Measurements from ENCODE around the gene TRIM46.

The TRIM46 gene, protein sequence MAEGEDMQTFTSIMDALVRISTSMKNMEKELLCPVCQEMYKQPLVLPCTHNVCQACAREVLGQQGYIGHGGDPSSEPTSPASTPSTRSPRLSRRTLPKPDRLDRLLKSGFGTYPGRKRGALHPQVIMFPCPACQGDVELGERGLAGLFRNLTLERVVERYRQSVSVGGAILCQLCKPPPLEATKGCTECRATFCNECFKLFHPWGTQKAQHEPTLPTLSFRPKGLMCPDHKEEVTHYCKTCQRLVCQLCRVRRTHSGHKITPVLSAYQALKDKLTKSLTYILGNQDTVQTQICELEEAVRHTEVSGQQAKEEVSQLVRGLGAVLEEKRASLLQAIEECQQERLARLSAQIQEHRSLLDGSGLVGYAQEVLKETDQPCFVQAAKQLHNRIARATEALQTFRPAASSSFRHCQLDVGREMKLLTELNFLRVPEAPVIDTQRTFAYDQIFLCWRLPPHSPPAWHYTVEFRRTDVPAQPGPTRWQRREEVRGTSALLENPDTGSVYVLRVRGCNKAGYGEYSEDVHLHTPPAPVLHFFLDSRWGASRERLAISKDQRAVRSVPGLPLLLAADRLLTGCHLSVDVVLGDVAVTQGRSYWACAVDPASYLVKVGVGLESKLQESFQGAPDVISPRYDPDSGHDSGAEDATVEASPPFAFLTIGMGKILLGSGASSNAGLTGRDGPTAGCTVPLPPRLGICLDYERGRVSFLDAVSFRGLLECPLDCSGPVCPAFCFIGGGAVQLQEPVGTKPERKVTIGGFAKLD

DNA sequence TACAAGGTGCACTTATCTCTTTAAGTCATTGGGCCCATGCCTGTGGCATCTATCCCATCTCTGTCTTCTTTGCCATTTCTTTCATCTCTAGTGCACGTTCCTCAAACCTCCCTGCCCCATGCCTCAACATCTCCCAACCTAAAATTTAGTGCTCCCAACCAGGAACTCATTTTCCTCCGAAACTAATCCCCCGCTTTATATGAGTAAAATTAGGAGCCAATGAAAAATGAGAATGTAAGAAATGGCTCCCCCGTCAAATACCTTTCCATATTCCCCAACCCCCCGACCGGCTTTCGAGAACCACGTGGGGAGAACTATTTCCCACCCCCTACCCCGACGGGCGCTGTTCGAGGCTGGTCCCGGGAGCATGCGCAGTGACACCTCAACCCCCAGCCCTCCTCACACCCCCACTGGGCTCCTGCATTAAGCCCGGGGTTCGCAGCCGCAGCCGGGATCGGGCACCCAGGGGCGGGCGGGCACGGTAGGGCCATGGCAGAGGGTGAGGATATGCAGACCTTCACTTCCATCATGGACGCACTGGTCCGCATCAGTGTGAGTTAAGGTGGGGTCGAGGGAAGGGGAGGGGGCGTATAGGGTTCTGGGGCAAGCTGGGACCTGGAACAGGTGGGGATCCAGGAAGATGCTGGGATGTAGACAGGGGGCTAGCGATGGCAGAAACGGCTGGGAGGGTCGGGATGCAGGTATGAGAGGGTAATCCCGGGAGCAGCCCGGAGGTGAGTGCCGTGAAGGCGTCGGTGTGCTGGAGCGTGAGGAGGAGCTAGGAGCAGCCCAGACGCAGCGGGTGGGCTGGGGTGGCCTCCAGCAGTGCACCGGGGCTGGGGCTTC, at the start of gene TRIM46:
Gene TRIM46, plus strand, starts transcription at position 372 of the 846 bp plus-strand sequence. Its CDS starts 118 bp downstream, at position 490.
- Histone ChIP-seq H3K9ac (ENCODE audit: low read length) (peak within 1 kb of the TSS; percentile 96), H3K9me3 (ENCODE audit: control insufficient read depth, low read length) (no peaks in the 10 kb centered on the region), H3K36me3 (ENCODE audit: control insufficient read depth, insufficient read depth, low read length, severe bottlenecking) (peaks cover 20% of the 10 kb centered on the region), H3K27me3 (replicated peaks; ENCODE audit: control insufficient read depth, insufficient read depth, low read length) (no peaks in the 10 kb centered on the region), H3K4me3 (ENCODE audit: low read length) (peak within 1 kb of the TSS; percentile 96), H3K4me1 (ENCODE audit: control insufficient read depth, insufficient read depth, low read length) (peaks cover 17% of the 10 kb centered on the region)
- DNase-seq (ENCODE audit: low read depth) = peak; percentile 78

DNA sequence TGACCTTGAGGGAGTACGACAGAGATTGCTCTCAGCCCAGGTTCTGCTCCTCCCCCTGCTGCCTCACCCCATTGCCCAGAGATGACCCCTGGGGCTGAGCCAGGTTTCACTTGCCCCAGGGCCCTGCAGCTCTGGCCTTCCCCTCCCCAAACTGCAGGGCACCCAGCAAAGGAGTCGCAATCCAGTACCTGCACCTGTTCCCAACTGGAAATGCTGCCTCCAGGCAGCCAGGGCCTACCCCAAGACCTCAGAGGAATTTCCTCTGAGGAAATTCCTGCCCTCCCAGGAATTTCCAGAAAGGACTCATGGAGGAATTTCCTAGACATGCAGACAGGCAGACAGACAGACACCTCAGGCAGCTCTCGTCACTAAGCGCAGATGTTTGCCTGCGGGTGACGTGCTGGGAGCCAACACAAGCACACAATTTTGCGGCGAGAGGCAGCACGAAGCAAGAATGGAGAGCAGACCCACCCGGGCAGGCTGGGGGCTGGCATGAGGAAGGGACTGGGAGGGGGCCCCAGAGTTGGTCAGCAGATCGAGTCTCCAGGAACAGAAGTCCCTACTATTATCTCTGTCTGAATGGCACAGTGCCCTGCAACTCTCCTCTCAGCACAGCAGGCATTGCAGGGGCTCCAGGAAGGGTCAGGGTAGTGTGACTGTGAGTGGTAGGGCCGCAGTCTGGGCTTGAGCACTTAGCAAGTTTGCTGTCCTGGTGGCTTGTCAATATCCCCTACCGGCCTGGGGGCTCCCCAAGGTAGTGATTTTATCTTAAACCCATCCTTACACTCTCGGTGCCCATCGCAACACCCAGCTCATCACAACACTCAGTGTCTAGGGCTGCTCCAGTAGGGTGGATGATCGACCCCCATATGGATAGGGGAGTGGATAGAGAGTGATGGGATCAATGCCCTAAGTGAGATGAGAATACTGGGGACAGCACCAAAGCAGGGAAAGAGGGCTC, 48.9 kb upstream of the TRIM46 start:
- Histone ChIP-seq H3K4me1 (ENCODE audit: control insufficient read depth, insufficient read depth, low read length) (peaks cover 36% of the 10 kb centered on the region), H3K27me3 (replicated peaks; ENCODE audit: control insufficient read depth, insufficient read depth, low read length) (peaks cover 54% of the 10 kb centered on the region), H3K36me3 (ENCODE audit: control insufficient read depth, insufficient read depth, low read length, severe bottlenecking) (no peaks in the 10 kb centered on the region), H3K9me3 (ENCODE audit: control insufficient read depth, low read length) (no peaks in the 10 kb centered on the region), H3K9ac (ENCODE audit: low read length) (no peak overlapping the region), H3K4me3 (ENCODE audit: low read length) (no peak overlapping the region)
- no peak for DNase-seq (ENCODE audit: low read depth)

DNA sequence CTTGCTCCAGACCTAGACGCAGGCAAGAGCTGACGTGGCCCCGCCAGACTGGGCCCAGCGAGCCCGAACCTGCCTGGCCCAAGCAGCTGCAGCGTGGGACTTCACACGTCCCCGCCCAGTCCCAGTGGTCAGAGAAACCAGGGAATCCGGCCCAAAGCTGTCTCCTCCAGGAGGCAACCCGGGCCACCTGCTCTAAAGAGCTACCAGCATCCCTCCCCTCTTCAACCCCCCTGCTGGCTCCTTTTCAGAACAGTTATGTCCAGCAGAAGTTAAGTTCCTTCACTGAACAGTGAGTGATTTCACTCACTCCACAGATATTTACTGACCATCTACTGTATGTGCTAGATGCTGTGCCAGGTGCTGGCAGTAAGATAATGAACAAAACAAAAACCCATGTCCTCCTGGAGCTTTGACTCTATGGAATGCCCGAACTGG, 48.1 kb upstream of the TRIM46 start:
- DNase-seq (ENCODE audit: low read depth) = no peak
- Histone ChIP-seq H3K4me3 (ENCODE audit: low read length) (no peak overlapping the region), H3K9ac (ENCODE audit: low read length) (no peak overlapping the region), H3K4me1 (ENCODE audit: control insufficient read depth, insufficient read depth, low read length) (peaks cover 39% of the 10 kb centered on the region), H3K36me3 (ENCODE audit: control insufficient read depth, insufficient read depth, low read length, severe bottlenecking) (no peaks in the 10 kb centered on the region), H3K9me3 (ENCODE audit: control insufficient read depth, low read length) (no peaks in the 10 kb centered on the region), H3K27me3 (replicated peaks; ENCODE audit: control insufficient read depth, insufficient read depth, low read length) (peaks cover 50% of the 10 kb centered on the region)

DNA sequence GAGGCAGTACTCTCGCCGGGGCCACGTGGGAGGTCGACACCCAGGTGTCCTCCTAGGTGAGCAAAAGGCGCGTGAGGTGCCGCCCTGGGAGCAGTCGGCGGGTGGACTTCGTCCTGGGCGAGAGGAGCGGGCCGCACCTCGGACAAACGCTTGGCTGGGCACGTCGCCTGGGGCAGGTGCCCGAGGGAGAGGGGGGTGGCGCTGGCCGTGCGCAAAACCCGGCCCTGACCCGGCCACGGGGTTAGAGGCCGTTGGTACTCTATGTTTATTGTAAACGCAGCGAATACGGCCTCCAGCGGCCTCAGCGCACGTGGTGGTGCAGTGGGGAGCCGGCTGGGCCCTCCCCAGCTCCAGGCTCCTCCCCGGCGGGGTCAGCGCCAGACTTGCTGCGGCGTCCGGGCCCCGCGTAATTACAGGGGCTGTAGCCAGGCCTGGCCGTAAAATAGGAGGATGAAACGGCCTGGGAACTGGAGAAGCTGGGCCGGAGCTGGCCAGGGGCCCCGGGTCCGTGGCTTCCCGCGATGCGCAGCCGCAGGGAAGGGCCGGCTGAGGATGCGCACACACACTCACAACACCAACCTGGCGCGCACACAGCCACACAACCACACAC, 47.6 kb upstream of the TRIM46 start:
- Histone ChIP-seq H3K9me3 (ENCODE audit: control insufficient read depth, low read length) (no peaks in the 10 kb centered on the region), H3K27me3 (replicated peaks; ENCODE audit: control insufficient read depth, insufficient read depth, low read length) (peaks cover 46% of the 10 kb centered on the region), H3K9ac (ENCODE audit: low read length) (no peak overlapping the region), H3K4me1 (ENCODE audit: control insufficient read depth, insufficient read depth, low read length) (peaks cover 39% of the 10 kb centered on the region), H3K4me3 (ENCODE audit: low read length) (peak overlapping the region; percentile 81), H3K36me3 (ENCODE audit: control insufficient read depth, insufficient read depth, low read length, severe bottlenecking) (peaks cover 2% of the 10 kb centered on the region)
- DNase-seq (ENCODE audit: low read depth) = peak; percentile 28

DNA sequence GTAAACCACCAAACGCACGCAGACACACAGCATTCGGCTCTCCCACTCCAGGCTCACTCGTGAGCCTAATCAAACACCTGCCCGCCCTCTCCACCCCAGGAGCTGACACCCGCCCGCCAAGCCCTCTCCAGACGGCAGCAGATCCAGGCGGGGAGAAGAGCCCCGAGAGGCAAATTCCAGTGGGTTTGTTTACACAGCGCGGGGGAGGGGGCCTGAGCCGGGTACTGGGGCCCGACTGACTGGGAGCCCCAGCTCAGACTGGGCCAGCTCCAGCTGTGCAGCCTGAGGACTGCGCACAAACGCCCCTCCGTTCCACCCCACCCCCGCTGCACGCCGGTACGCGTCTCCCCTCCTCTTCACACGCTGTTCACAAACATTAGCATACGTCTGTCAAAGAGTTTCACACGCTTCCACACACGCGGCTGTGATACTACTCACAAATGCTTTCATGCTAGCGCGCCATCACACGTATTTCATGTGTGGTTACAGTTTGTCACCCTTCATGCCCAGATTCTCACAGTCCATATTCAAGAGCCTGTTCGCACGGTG, 47.0 kb upstream of the TRIM46 start:
- H3K9me3 ChIP-seq (ENCODE audit: control insufficient read depth, low read length) = no peaks in the 10 kb centered on the region
- peak overlapping the region; percentile 81 for H3K4me3 ChIP-seq (ENCODE audit: low read length)
- H3K9ac ChIP-seq (ENCODE audit: low read length) = peak overlapping the region; percentile 33
- H3K4me1 ChIP-seq (ENCODE audit: control insufficient read depth, insufficient read depth, low read length) = peaks cover 39% of the 10 kb centered on the region
- peaks cover 42% of the 10 kb centered on the region for H3K27me3 ChIP-seq (replicated peaks; ENCODE audit: control insufficient read depth, insufficient read depth, low read length)
- H3K36me3 ChIP-seq (ENCODE audit: control insufficient read depth, insufficient read depth, low read length, severe bottlenecking) = peaks cover 8% of the 10 kb centered on the region
- peak; percentile 54 for DNase-seq (ENCODE audit: low read depth)

DNA sequence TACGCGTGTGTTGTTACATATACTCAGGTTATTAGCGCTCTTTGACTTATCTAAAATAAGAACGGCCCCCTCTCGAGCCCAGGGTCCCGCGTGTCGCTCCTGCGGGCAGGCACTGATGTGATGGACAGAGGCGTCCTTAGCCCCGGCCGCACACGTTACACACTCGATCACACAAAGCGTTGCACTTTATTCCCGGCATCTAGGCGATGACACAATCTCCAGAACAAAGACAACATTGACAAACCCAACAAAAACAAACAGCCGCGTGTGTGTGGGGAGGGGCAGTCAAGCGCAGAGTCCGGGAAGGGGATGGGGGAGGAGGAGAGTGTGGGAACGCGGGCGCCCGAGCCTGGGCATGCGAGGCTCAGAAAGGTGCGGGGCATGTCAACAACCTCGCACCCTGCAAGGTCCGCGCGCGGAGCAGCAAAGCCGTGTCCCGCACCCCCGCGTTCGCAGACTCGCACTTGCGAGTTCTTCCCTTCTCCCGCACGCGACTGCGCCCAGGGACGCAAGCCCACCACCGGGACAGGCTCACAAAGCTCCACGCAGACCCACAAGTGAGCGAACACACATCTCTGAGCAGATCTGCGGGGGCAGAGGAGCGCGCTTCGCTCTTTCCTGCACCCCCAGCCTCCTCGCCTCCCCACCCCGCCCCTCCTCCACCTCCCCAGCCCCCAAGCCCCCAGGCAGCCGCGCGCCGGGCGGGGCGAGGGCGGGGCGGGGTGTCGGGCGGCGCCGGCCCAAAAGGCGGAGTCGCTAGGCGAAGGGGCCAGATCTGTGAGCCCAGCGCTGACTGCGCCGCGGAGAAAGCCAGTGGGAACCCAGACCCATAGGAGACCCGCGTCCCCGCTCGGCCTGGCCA, 46.3 kb upstream of the TRIM46 start, which contains the start of gene EFNA1:
Gene EFNA1, plus strand, starts transcription at position 772 of the 862 bp plus-strand sequence. CDS start 102 bp downstream, outside the sequence.
- H3K4me1 ChIP-seq (ENCODE audit: control insufficient read depth, insufficient read depth, low read length) = peaks cover 39% of the 10 kb centered on the region
- H3K9me3 ChIP-seq (ENCODE audit: control insufficient read depth, low read length) = no peaks in the 10 kb centered on the region
- H3K27me3 ChIP-seq (replicated peaks; ENCODE audit: control insufficient read depth, insufficient read depth, low read length) = peaks cover 40% of the 10 kb centered on the region
- DNase-seq (ENCODE audit: low read depth) = peak; percentile 76
- peak within 1 kb of the TSS; percentile 87 for H3K9ac ChIP-seq (ENCODE audit: low read length)
- H3K4me3 ChIP-seq (ENCODE audit: low read length) = peak within 1 kb of the TSS; percentile 81
- H3K36me3 ChIP-seq (ENCODE audit: control insufficient read depth, insufficient read depth, low read length, severe bottlenecking) = peaks cover 8% of the 10 kb centered on the region

DNA sequence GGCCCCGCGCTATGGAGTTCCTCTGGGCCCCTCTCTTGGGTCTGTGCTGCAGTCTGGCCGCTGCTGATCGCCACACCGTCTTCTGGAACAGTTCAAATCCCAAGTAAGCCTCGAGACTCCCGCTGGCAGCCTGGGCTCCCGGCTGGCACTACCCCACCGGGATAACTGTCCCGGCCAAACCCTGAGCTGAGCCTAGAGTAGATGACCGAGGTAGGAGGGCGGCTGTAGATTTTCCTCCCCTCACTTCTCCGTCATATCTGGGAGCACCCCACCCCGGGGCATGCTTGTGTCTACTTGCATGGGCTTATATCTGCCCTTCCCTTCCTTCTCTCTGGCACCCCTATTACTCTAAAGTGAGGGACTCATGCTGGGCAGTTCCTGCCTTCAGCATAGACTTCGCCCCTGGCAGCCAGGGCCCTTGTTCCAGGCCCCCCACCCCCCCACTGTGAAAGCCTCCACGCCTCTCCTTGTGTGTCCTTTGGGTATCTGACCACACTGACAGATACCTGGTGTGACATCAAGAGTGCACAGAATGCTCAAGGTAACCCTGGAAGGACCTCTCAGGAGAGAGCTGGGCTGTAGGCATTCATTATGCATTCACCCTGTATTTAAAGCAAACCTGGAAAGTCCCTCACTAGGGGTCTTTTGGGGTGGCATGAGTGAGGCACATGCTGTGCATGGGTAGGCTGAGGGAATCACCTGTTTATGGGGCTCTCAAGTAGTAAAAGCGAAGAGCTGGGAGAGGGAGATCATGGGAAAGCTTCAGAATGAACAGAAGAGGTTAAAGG, 45.5 kb upstream of the TRIM46 start:
- no peak for DNase-seq (ENCODE audit: low read depth)

DNA sequence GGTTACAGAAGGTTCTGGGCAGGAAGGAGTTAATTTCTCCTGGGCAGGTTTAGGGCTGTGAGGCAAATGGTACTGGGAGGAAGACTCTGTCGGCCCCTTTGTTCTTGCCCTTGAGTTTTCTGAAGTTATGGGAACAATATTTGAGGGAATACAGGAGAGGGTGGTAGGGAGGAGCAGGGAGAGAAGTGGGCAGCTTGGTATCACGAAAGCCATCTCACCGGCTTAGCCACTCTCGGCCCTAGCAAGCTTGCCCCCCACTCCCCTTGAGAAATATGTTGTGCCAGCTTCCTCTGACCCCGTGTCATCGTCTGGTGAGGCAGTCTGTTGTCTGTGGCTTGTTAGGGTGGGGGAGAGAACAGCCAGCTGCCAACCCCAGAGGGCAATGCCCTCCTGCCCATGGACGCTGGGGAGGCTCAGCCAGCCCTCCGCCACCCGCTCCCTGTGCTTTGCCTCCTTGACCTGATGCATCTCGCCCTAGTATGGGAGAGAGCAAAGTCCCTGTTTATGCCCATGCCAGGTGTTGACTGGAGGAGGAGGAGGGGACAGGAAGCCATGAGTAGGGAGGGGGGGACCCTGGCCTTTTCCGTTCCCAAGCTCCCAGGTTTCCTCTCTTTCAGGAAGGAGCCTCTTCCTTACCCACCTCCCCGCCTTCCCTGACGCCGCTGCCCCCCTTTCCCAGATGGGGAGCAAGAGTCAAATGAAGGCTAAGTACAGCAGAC, 44.7 kb upstream of the TRIM46 start:
- Histone ChIP-seq H3K9ac (ENCODE audit: low read length) (peak overlapping the region; percentile 87), H3K9me3 (ENCODE audit: control insufficient read depth, low read length) (no peaks in the 10 kb centered on the region), H3K4me1 (ENCODE audit: control insufficient read depth, insufficient read depth, low read length) (peaks cover 39% of the 10 kb centered on the region), H3K36me3 (ENCODE audit: control insufficient read depth, insufficient read depth, low read length, severe bottlenecking) (peaks cover 13% of the 10 kb centered on the region), H3K4me3 (ENCODE audit: low read length) (peak overlapping the region; percentile 81), H3K27me3 (replicated peaks; ENCODE audit: control insufficient read depth, insufficient read depth, low read length) (peaks cover 34% of the 10 kb centered on the region)
- no peak for DNase-seq (ENCODE audit: low read depth)

More for the DNA sequence above, 45.5 kb upstream of the TRIM46 start:
- Histone ChIP-seq H3K4me3 (ENCODE audit: low read length) (peak overlapping the region; percentile 81), H3K36me3 (ENCODE audit: control insufficient read depth, insufficient read depth, low read length, severe bottlenecking) (peaks cover 8% of the 10 kb centered on the region), H3K9me3 (ENCODE audit: control insufficient read depth, low read length) (no peaks in the 10 kb centered on the region), H3K9ac (ENCODE audit: low read length) (peak overlapping the region; percentile 87), H3K27me3 (replicated peaks; ENCODE audit: control insufficient read depth, insufficient read depth, low read length) (peaks cover 38% of the 10 kb centered on the region), H3K4me1 (ENCODE audit: control insufficient read depth, insufficient read depth, low read length) (peaks cover 39% of the 10 kb centered on the region)

All from adipocyte (in vitro differentiated cells).